OCI-LY1 (cell line): ENCODE measurements around the gene PHF19.

Experiments
- EZH2 ChIP-seq: fragments of 200-600 bp; sonication (generic), shearing (Covaris generic); IDR thresholded peaks from 2 replicates; pipeline ENCODE4 v1.8.0; 2017; ENCODE audit warnings: borderline replicate concordance, mixed run types, mild to moderate bottlenecking, antibody characterized with exemption, low read length, moderate library complexity, mixed read lengths
- TF ChIP-seq, protein P1 (sequence below): fragments of 200-600 bp; sonication (generic), shearing (Covaris generic); IDR thresholded peaks from 2 replicates; pipeline ENCODE4 v1.5.1; 2017; ENCODE audit warnings: mild to moderate bottlenecking, antibody characterized with exemption, low read length, moderate library complexity, mixed read lengths

DNA sequence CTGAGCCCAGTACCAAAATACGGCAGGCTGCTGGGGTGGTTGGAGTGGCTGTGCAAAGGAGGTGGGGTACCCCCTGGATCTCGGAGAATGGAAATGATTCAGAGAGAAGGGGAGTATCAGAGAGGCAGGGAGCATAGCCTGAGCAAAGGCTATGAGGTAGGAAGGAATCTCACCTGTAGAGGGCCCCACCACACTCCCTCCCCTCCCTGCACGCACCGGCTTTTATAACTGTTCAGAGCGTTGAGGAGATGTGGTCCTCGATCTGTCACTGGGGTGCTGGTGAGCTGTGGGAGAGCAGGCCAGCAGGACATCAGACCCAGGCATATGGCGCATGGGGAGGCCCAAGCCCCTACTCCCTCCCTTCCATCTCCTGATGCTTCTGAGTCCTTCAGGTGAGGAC is 13.2 kb downstream of the PHF19 start:
- TF ChIP-seq, protein P1, sequence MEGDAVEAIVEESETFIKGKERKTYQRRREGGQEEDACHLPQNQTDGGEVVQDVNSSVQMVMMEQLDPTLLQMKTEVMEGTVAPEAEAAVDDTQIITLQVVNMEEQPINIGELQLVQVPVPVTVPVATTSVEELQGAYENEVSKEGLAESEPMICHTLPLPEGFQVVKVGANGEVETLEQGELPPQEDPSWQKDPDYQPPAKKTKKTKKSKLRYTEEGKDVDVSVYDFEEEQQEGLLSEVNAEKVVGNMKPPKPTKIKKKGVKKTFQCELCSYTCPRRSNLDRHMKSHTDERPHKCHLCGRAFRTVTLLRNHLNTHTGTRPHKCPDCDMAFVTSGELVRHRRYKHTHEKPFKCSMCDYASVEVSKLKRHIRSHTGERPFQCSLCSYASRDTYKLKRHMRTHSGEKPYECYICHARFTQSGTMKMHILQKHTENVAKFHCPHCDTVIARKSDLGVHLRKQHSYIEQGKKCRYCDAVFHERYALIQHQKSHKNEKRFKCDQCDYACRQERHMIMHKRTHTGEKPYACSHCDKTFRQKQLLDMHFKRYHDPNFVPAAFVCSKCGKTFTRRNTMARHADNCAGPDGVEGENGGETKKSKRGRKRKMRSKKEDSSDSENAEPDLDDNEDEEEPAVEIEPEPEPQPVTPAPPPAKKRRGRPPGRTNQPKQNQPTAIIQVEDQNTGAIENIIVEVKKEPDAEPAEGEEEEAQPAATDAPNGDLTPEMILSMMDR, result no peak
- TF ChIP-seq EZH2, result no peak
